ENCODE results near the gene IL7R. TPM values are rescaled to one million over a fixed set of nuclear protein-coding genes. Genes with fewer than 3 reads are reported as not detected.

IL7R gene
- total RNA-seq, 1 experiment from 2014 or later = 0.98 TPM

GRCh38 chr5:35830587-35830986 lies 26.1 kb upstream of the IL7R start:
- H3K27ac ChIP-seq (ENCODE audit: low read depth, low read length) = no peak overlapping the region
- peaks cover 42% of the 10 kb centered on the region for H3K27me3 ChIP-seq (ENCODE audit: insufficient read depth, low read length)
- H3K4me1 ChIP-seq (ENCODE audit: control insufficient read depth in 1 of 2, insufficient read depth in 2 of 2, low read length in 2 of 2) = no peaks in the 10 kb centered on the region
- ChIA-PET POLR2A (no interaction called here), RAD21 (ENCODE audit: low non-redundant PET in 1 of 2, low total read pairs in 2 of 2, uncharacterized antibody in 2 of 2, unreplicated experiment in 2 of 2) (no interaction called here), CTCF (no interaction called here)
- no peaks in the 10 kb centered on the region for H3K36me3 ChIP-seq (ENCODE audit: control insufficient read depth in 1 of 2, insufficient read depth in 2 of 2, low read length in 2 of 2)
- H4K20me1 ChIP-seq (ENCODE audit: insufficient read depth) = no peaks in the 10 kb centered on the region
- no peak overlapping the region for H2AFZ ChIP-seq (ENCODE audit: low read depth, low read length, poor library complexity, severe bottlenecking)
- no peak overlapping the region for H3K4me2 ChIP-seq (ENCODE audit: low read length)
- no peaks in the 10 kb centered on the region for H3K79me2 ChIP-seq (ENCODE audit: insufficient read depth, low read length)
- no peaks in the 10 kb centered on the region for H3K9me2 ChIP-seq (ENCODE audit: insufficient read depth)
- no peak for DNase-seq (ENCODE audit: low read depth, low spot score)
- H3K4me3 ChIP-seq (replicated peaks in 1 of 2; ENCODE audit: low read depth in 1 of 2, low read length in 2 of 2) = no peak overlapping the region
- no peak for ATAC-seq
- intact Hi-C loops (cut with micrococcal nuclease) = no loop called here
- no peak overlapping the region for H3K9ac ChIP-seq (ENCODE audit: low read length)
- TF ChIP-seq EZH2 (IDR thresholded peaks at IDR 0.05) (no peak), ATF3 (IDR thresholded peaks at IDR 0.05) (no peak), FOSL1 (IDR thresholded peaks at IDR 0.05; ENCODE audit: low read depth) (no peak), EZH2phosphoT487 (IDR thresholded peaks at IDR 0.05; ENCODE audit: borderline replicate concordance) (no peak), TCF7L2 (IDR thresholded peaks at IDR 0.05; ENCODE audit: borderline replicate concordance, extremely low read depth, insufficient read depth, insufficient read length) (no peak), ZFX (IDR thresholded peaks at IDR 0.05) (no peak), YY1 (IDR thresholded peaks at IDR 0.05; ENCODE audit: extremely low read depth, insufficient replicate concordance, low read depth, low read length) (no peak), ZNF274 (IDR thresholded peaks at IDR 0.05; ENCODE audit: low read depth, low read length) (no peak)
- H3K9me3 ChIP-seq (ENCODE audit: control insufficient read depth in 1 of 2, insufficient read depth in 1 of 2, low read depth in 1 of 2, low read length in 2 of 2) = no peaks in the 10 kb centered on the region
- BruUV-seq (replicated peaks) = no TSS peak

- CTCF ChIA-PET = no interaction called here
- POLR2A ChIA-PET = no interaction called here
- no peak overlapping the region for H3K4me3 ChIP-seq (replicated peaks in 1 of 2; ENCODE audit: low read depth in 1 of 2, low read length in 2 of 2)
- TF ChIP-seq POLR2A (IDR thresholded peaks at IDR 0.05; ENCODE audit: borderline replicate concordance, extremely low read depth, insufficient read depth, insufficient read length) (no peak), REST (IDR thresholded peaks at IDR 0.05; ENCODE audit: low read depth) (no peak), CBX3 (IDR thresholded peaks at IDR 0.05; ENCODE audit: low read depth) (no peak), ZNF274 (IDR thresholded peaks at IDR 0.05; ENCODE audit: low read depth, low read length) (no peak), MAX (IDR thresholded peaks at IDR 0.05) (no peak), RAD21 (IDR thresholded peaks at IDR 0.05; ENCODE audit: low read depth) (no peak), CTCF (IDR thresholded peaks at IDR 0.05 in 2 of 3, conservative IDR thresholded peaks at IDR 0.05 in 1 of 3; ENCODE audit: borderline replicate concordance in 1 of 3, insufficient read depth in 1 of 3, low read depth in 2 of 3, low read length in 2 of 3) (no peak), EGR1 (IDR thresholded peaks at IDR 0.05; ENCODE audit: low read depth) (no peak), TCF7L2 (IDR thresholded peaks at IDR 0.05; ENCODE audit: borderline replicate concordance, extremely low read depth, insufficient read depth, insufficient read length) (no peak), ELF1 (IDR thresholded peaks at IDR 0.05; ENCODE audit: borderline replicate concordance, low read depth) (no peak), SIN3A (IDR thresholded peaks at IDR 0.05; ENCODE audit: low read depth) (no peak)
Observed at GRCh38 chr5:35832762-35833161, 23.9 kb upstream of the IL7R start.

More at GRCh38 chr5:35832762-35833161, 23.9 kb upstream of the IL7R start:
- Histone ChIP-seq H3K9me2 (ENCODE audit: insufficient read depth) (no peaks in the 10 kb centered on the region), H3K9me3 (ENCODE audit: control insufficient read depth in 1 of 2, insufficient read depth in 1 of 2, low read depth in 1 of 2, low read length in 2 of 2) (no peaks in the 10 kb centered on the region), H3K79me2 (ENCODE audit: insufficient read depth, low read length) (no peaks in the 10 kb centered on the region), H3K4me2 (ENCODE audit: low read length) (no peak overlapping the region), H3K4me1 (ENCODE audit: control insufficient read depth in 1 of 2, insufficient read depth in 2 of 2, low read length in 2 of 2) (no peaks in the 10 kb centered on the region), H3K27me3 (ENCODE audit: insufficient read depth, low read length) (peaks cover 41% of the 10 kb centered on the region), H3K27ac (ENCODE audit: low read depth, low read length) (no peak overlapping the region), H3K36me3 (ENCODE audit: control insufficient read depth in 1 of 2, insufficient read depth in 2 of 2, low read length in 2 of 2) (no peaks in the 10 kb centered on the region), H3K9ac (ENCODE audit: low read length) (no peak overlapping the region), H2AFZ (ENCODE audit: low read depth, low read length, poor library complexity, severe bottlenecking) (no peak overlapping the region), H4K20me1 (ENCODE audit: insufficient read depth) (no peaks in the 10 kb centered on the region; the same call in 1 of the 2 replicates)
- RAD21 ChIA-PET (ENCODE audit: low non-redundant PET in 1 of 2, low total read pairs in 2 of 2, uncharacterized antibody in 2 of 2, unreplicated experiment in 2 of 2) = no interaction called here
- no TSS peak for BruUV-seq (replicated peaks)
- no peak for ATAC-seq
- intact Hi-C loops (cut with micrococcal nuclease) = no loop called here
- no peak for DNase-seq (ENCODE audit: low read depth, low spot score)

All from HCT116 (cell line).